ENCODE results near the gene ZFP36L2.

ZFP36L2 gene

DNA sequence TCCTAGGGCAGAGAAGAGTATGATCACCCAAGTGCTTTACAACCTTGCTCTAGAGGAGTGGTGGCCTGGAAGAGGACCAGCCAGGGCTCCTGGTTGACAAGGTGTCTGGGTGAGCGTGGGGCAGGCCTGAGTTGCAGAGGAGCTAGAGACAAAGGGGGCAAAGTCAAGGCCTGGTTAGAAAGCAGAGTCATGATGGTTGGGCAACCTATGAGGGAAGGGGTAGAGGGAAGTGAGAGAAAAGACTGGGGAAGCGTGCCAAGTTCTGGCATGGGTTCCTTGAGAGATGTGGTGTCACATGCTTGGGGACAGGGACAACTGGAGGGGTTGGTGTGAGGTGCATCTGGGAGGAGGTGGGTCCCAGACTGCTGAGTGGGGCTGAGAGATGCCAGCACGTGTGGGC is 13.5 kb downstream of the ZFP36L2 start:
- TF ChIP-seq POLR2AphosphoS5 (IDR thresholded peaks at IDR 0.05; ENCODE audit: low read depth, low read length) = no peak
- no peak for TF ChIP-seq SIN3A (IDR thresholded peaks at IDR 0.05; ENCODE audit: borderline replicate concordance, insufficient read depth, low read length)
- TF ChIP-seq, protein P1, sequence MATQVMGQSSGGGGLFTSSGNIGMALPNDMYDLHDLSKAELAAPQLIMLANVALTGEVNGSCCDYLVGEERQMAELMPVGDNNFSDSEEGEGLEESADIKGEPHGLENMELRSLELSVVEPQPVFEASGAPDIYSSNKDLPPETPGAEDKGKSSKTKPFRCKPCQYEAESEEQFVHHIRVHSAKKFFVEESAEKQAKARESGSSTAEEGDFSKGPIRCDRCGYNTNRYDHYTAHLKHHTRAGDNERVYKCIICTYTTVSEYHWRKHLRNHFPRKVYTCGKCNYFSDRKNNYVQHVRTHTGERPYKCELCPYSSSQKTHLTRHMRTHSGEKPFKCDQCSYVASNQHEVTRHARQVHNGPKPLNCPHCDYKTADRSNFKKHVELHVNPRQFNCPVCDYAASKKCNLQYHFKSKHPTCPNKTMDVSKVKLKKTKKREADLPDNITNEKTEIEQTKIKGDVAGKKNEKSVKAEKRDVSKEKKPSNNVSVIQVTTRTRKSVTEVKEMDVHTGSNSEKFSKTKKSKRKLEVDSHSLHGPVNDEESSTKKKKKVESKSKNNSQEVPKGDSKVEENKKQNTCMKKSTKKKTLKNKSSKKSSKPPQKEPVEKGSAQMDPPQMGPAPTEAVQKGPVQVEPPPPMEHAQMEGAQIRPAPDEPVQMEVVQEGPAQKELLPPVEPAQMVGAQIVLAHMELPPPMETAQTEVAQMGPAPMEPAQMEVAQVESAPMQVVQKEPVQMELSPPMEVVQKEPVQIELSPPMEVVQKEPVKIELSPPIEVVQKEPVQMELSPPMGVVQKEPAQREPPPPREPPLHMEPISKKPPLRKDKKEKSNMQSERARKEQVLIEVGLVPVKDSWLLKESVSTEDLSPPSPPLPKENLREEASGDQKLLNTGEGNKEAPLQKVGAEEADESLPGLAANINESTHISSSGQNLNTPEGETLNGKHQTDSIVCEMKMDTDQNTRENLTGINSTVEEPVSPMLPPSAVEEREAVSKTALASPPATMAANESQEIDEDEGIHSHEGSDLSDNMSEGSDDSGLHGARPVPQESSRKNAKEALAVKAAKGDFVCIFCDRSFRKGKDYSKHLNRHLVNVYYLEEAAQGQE (IDR thresholded peaks at IDR 0.05; ENCODE audit: insufficient read depth in 1 of 2, low read depth in 2 of 2, low read length in 2 of 2) = no peak
- TF ChIP-seq TAF1 (IDR thresholded peaks at IDR 0.05; ENCODE audit: borderline replicate concordance, insufficient read depth, low read length) = no peak
- no peak for TF ChIP-seq FOXP2 (optimal IDR thresholded peaks at IDR 0.05; ENCODE audit: borderline replicate concordance, extremely low read depth, extremely low read length, insufficient read depth)

DNA sequence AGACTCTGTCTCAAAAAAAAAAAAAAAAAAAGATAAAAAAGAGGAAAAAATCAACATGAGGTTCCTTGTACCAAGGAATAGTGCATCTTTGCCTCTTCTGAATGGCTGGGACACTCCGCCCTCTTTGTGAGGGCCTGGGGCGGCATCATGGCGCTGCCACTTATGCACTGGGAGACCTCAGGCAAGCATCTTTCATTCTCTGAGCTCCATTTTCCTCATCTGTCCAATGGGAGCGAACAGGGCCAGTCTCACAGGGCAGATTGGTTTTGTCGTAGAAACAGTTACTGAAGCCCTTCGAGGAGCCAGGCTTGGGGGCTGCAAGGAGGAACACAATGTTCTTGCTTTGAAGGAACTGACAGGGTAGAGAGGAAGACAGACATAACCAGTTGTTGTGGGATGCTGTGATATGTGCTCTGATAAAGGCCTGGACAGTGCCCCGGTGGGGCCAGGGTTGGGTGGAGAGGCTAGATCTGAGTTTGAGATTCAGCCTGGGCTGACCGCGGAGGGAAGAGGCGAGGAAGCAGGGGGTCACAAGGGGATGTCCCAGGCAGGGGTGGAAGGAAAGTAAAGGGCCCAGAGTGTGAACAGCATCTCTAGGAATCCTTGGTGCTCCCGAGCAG is 14.1 kb downstream of the ZFP36L2 start:
- TF ChIP-seq TAF1 (IDR thresholded peaks at IDR 0.05; ENCODE audit: borderline replicate concordance, insufficient read depth, low read length) = no peak
- TF ChIP-seq, protein P1 (IDR thresholded peaks at IDR 0.05; ENCODE audit: insufficient read depth in 1 of 2, low read depth in 2 of 2, low read length in 2 of 2) = no peak
- TF ChIP-seq FOXP2 (optimal IDR thresholded peaks at IDR 0.05; ENCODE audit: borderline replicate concordance, extremely low read depth, extremely low read length, insufficient read depth) = no peak
- no peak for TF ChIP-seq SIN3A (IDR thresholded peaks at IDR 0.05; ENCODE audit: borderline replicate concordance, insufficient read depth, low read length)

DNA sequence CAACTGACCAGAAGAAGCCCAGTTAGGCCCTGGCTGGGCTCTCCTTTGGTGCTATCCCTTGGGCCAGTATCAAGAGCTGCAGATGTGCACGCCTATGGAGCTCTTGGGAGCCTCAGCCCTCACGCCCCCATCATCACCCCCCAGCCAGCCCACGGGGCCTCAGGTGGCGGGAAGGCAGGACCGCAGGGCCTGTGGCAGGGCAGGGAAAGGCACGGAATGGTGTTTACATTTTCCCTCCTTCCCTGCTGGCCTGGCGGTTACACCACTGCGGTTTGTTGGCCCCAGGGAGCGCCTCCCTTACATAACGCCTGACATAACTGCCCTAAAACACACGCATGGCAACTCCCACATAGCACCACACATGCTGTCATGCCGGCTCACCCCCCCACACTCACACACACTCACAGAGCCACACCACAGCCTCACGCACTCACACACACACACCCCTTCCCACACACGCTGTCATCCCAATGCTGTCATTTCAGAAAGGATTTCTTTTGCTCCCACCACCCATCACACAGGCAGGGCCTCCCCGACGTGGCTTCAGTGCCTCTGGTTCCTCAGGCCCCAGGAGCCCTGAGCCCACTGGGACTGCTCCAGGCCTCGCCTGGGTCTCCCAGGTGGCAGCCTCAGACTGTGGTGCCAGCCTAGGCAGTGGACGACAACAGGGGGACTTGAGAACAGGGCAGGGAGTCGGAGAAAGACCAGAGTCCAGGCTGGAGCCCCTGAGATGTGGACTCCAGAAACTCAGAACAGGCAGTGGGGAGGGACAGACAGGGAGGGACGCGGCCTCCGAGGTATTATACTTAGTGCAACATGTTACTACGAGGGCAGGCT is 15.7 kb downstream of the ZFP36L2 start:
- no peak for TF ChIP-seq TAF1 (IDR thresholded peaks at IDR 0.05; ENCODE audit: borderline replicate concordance, insufficient read depth, low read length)
- TF ChIP-seq, protein P1 (IDR thresholded peaks at IDR 0.05; ENCODE audit: insufficient read depth in 1 of 2, low read depth in 2 of 2, low read length in 2 of 2) = no peak
- no peak for TF ChIP-seq SIN3A (IDR thresholded peaks at IDR 0.05; ENCODE audit: borderline replicate concordance, insufficient read depth, low read length)
- TF ChIP-seq POLR2AphosphoS5 (IDR thresholded peaks at IDR 0.05; ENCODE audit: low read depth, low read length) = no peak
- peak; percentile 88 for TF ChIP-seq FOXP2 (optimal IDR thresholded peaks at IDR 0.05; ENCODE audit: borderline replicate concordance, extremely low read depth, extremely low read length, insufficient read depth)

DNA sequence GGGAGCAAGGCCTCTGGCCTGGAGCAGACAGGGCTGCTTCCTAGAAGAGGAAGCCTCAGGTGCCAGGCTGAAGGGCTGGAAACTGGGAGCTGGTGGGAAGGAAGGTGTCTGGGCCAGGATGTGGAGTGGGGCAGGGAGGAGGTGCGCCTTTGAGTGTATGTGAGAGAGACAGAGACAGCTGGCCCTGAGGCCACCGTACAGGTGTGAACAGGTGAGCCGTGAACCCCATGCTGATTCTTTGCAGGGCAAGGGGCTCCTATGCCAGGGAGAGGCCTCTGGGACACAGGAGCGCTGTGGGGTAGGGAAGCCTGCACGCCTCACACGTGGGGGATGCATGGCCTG is 16.3 kb downstream of the ZFP36L2 start:
- TF ChIP-seq POLR2AphosphoS5 (IDR thresholded peaks at IDR 0.05; ENCODE audit: low read depth, low read length) (no peak), TAF1 (IDR thresholded peaks at IDR 0.05; ENCODE audit: borderline replicate concordance, insufficient read depth, low read length) (no peak), FOXP2 (optimal IDR thresholded peaks at IDR 0.05; ENCODE audit: borderline replicate concordance, extremely low read depth, extremely low read length, insufficient read depth) (no peak)
- TF ChIP-seq, protein P1 (IDR thresholded peaks at IDR 0.05; ENCODE audit: insufficient read depth in 1 of 2, low read depth in 2 of 2, low read length in 2 of 2) = no peak

All from PFSK-1 (cell line).